CD8-positive, alpha-beta memory T cell (primary cell): ENCODE data around the gene ESR1. TPM values are rescaled to one million over a fixed set of nuclear protein-coding genes. Genes with fewer than 3 reads are reported as not detected.
A peak's percentile ranks its signal among the peaks of the same experiment; 100 is the strongest.

ENCODE experiments used
- CTCF ChIA-PET: fragments of 350-600 bp; sonication (Branson Sonifier 250); formaldehyde crosslinking; loops from one replicate; lab custom pipeline; 2021; ENCODE audit warnings: antibody characterized with exemption; lab: Charles Lee
- POLR2A ChIA-PET: fragments of 350-600 bp; sonication (Branson Sonifier 250); formaldehyde crosslinking; loops from one replicate; lab custom pipeline; 2021; ENCODE audit warnings: antibody characterized with exemption; lab: Charles Lee
- DNase-seq, 5 donors: peaks; one replicate each; pipeline versions ENCODE4 v3.0.0 to v3.0.0-alpha.2; 2020 to 2022; ENCODE audit warnings: mixed read lengths in 1 of 5
- H3K27ac ChIP-seq: one replicate; pipeline ENCODE4 v1.7.0; 2013; ENCODE audit warnings: low read depth, mild to moderate bottlenecking, low read length, moderate library complexity
- H3K27me3 ChIP-seq: 2 replicates; pipeline ENCODE4 v1.7.0; 2013; ENCODE audit warnings: low read length, mild to moderate bottlenecking; ENCODE audit not compliant: insufficient read depth, poor library complexity, severe bottlenecking
- H3K36me3 ChIP-seq: 2 replicates; pipeline ENCODE4 v1.7.0; 2013; ENCODE audit warnings: mild to moderate bottlenecking, low read length, moderate library complexity; ENCODE audit not compliant: insufficient read depth
- H3K4me1 ChIP-seq: 2 replicates; pipeline ENCODE4 v1.7.0; 2013; ENCODE audit warnings: mild to moderate bottlenecking, low read length, moderate library complexity; ENCODE audit not compliant: insufficient read depth
- H3K4me3 ChIP-seq: 2 replicates; pipeline ENCODE4 v1.7.0; 2013; ENCODE audit warnings: mild to moderate bottlenecking, low read length
- H3K9me3 ChIP-seq: 2 replicates; pipeline ENCODE4 v1.7.0; 2013; ENCODE audit warnings: mild to moderate bottlenecking, low read length
- H3K27ac Mint-ChIP-seq, 8 donors: one replicate each; pipeline ENCODE4 v1.8.0; 2020 to 2021; ENCODE audit warnings: mixed read lengths in 8 of 8, mild to moderate bottlenecking in 6 of 8, inconsistent platforms in 3 of 8, moderate library complexity in 3 of 8
- H3K27me3 Mint-ChIP-seq, 2 donors: one replicate each; pipeline ENCODE4 v1.8.0; 2020 to 2021; ENCODE audit warnings: mixed read lengths in 2 of 2, mild to moderate bottlenecking in 1 of 2, moderate library complexity in 1 of 2
- H3K36me3 Mint-ChIP-seq, 3 donors: one replicate each; pipeline ENCODE4 v1.8.0; 2020 to 2021; ENCODE audit warnings: mixed read lengths in 3 of 3, inconsistent platforms in 1 of 3, mild to moderate bottlenecking in 1 of 3
- H3K4me1 Mint-ChIP-seq, 3 donors: one replicate each; pipeline ENCODE4 v1.8.0; 2020 to 2021; ENCODE audit warnings: mixed read lengths in 3 of 3, inconsistent platforms in 1 of 3, mild to moderate bottlenecking in 1 of 3
- H3K4me3 Mint-ChIP-seq, 7 donors: one replicate each; pipeline ENCODE4 v1.8.0; 2020 to 2021; ENCODE audit warnings: mixed read lengths in 7 of 7, mild to moderate bottlenecking in 6 of 7, moderate library complexity in 4 of 7, inconsistent platforms in 2 of 7
- H3K9me3 Mint-ChIP-seq, 5 donors: one replicate each; pipeline ENCODE4 v1.8.0; 2020 to 2022; ENCODE audit warnings: mixed read lengths in 5 of 5, mild to moderate bottlenecking in 3 of 5, moderate library complexity in 2 of 5, inconsistent platforms in 1 of 5
- polyA plus RNA-seq: library from polyadenylated mRNA; unstranded; fragments of 300-500 nt; fragmentation: Illumina TruSeq; gene quantifications from one replicate; pipeline ENCODE4 v1.2.3, GENCODE V29; 2021
- total RNA-seq, 2 experiments: library from RNA; stranded (reverse); gene quantifications; one replicate each; pipeline ENCODE4 v1.2.3, GENCODE V29; 2021

ESR1 gene
- total RNA-seq (under 1 TPM in 1 of 2 experiments, not detected in 1; 0.15 TPM), polyA plus RNA-seq (1.2 TPM)

GRCh38 chr6:151807513-151808370 lies at the start of gene ESR1:
Gene ESR1, plus strand, starts transcription at chr6:151807682. Its CDS starts 231 bp downstream, at chr6:151807913.
- no peaks in the 10 kb centered on the region for H3K36me3 ChIP-seq
- H3K27ac Mint-ChIP-seq = no peak within 1 kb of the TSS
- no peaks in the 10 kb centered on the region for H3K36me3 Mint-ChIP-seq
- POLR2A ChIA-PET = no interaction called here
- no peak within 1 kb of the TSS for H3K4me3 ChIP-seq
- H3K4me1 ChIP-seq = no peaks in the 10 kb centered on the region
- DNase-seq = no peak
- CTCF ChIA-PET = no interaction called here
- no peak within 1 kb of the TSS for H3K27ac ChIP-seq
- peaks cover 31 to 56% of the 10 kb centered on the region in 2 donors for H3K27me3 Mint-ChIP-seq
- H3K9me3 Mint-ChIP-seq = peaks cover 0 to 2% (median 0%) of the 10 kb centered on the region in 5 donors
- peaks cover 10 to 22% (median 12%) of the 10 kb centered on the region in 3 donors for H3K4me1 Mint-ChIP-seq
- H3K9me3 ChIP-seq = no peaks in the 10 kb centered on the region
- peak within 1 kb of the TSS; percentile 26 to 80 (median 63) for H3K4me3 Mint-ChIP-seq
- peaks cover 18% of the 10 kb centered on the region for H3K27me3 ChIP-seq

GRCh38 chr6:151760486-151760885 lies 47.0 kb upstream of the ESR1 start:
- H3K36me3 Mint-ChIP-seq = no peaks in the 10 kb centered on the region
- Histone ChIP-seq H3K4me1 (peaks cover 12% of the 10 kb centered on the region), H3K27ac (no peak overlapping the region), H3K36me3 (no peaks in the 10 kb centered on the region), H3K27me3 (no peaks in the 10 kb centered on the region), H3K4me3 (no peak overlapping the region), H3K9me3 (no peaks in the 10 kb centered on the region)
- no peak for DNase-seq
- H3K4me1 Mint-ChIP-seq = peaks cover 18 to 22% (median 19%) of the 10 kb centered on the region in 3 donors
- H3K27ac Mint-ChIP-seq = no peak overlapping the region
- CTCF ChIA-PET = no interaction called here
- POLR2A ChIA-PET = no interaction called here
- H3K4me3 Mint-ChIP-seq = no peak overlapping the region
- no peaks in the 10 kb centered on the region for H3K9me3 Mint-ChIP-seq
- peaks cover 7 to 10% of the 10 kb centered on the region in 2 donors for H3K27me3 Mint-ChIP-seq

- Histone ChIP-seq H3K27me3 (no peaks in the 10 kb centered on the region), H3K4me3 (no peak overlapping the region), H3K36me3 (no peaks in the 10 kb centered on the region), H3K9me3 (no peaks in the 10 kb centered on the region), H3K27ac (no peak overlapping the region), H3K4me1 (peaks cover 12% of the 10 kb centered on the region)
- DNase-seq = no peak
- Mint-ChIP-seq H3K9me3 (no peaks in the 10 kb centered on the region), H3K4me3 (no peak overlapping the region), H3K4me1 (peaks cover 18 to 21% (median 18%) of the 10 kb centered on the region in 3 donors), H3K36me3 (no peaks in the 10 kb centered on the region), H3K27me3 (peaks cover 5 to 13% of the 10 kb centered on the region in 2 donors), H3K27ac (no peak overlapping the region)
- POLR2A ChIA-PET = no interaction called here
- CTCF ChIA-PET = no interaction called here
Measured at GRCh38 chr6:151761851-151762250, 45.6 kb upstream of the ESR1 start.

- ChIA-PET CTCF (no interaction called here), POLR2A (no interaction called here)
- no peaks in the 10 kb centered on the region for H3K36me3 ChIP-seq
- H3K4me3 Mint-ChIP-seq = no peak overlapping the region
- H3K9me3 Mint-ChIP-seq = no peaks in the 10 kb centered on the region
- H3K9me3 ChIP-seq = no peaks in the 10 kb centered on the region
- no peaks in the 10 kb centered on the region for H3K36me3 Mint-ChIP-seq
- no peak overlapping the region for H3K27ac ChIP-seq
- no peak for DNase-seq
- no peaks in the 10 kb centered on the region for H3K27me3 ChIP-seq
- H3K4me1 Mint-ChIP-seq = peaks cover 9 to 11% (median 9%) of the 10 kb centered on the region in 3 donors
- H3K4me1 ChIP-seq = peaks cover 5% of the 10 kb centered on the region
- H3K27me3 Mint-ChIP-seq = peaks cover 5 to 13% of the 10 kb centered on the region in 2 donors
- H3K27ac Mint-ChIP-seq = no peak overlapping the region
- no peak overlapping the region for H3K4me3 ChIP-seq
Measured at GRCh38 chr6:151762817-151763216, 44.7 kb upstream of the ESR1 start.

GRCh38 chr6:151763303-151763702 lies 44.2 kb upstream of the ESR1 start:
- CTCF ChIA-PET = no interaction called here
- Mint-ChIP-seq H3K4me3 (no peak overlapping the region), H3K27ac (peak overlapping the region in 1 of 8 donors; percentile 71)

GRCh38 chr6:151763938-151764680 lies 43.4 kb upstream of the ESR1 start:
- Mint-ChIP-seq H3K9me3 (no peaks in the 10 kb centered on the region), H3K36me3 (no peaks in the 10 kb centered on the region), H3K27ac (peak overlapping the region in 1 of 8 donors; percentile 19), H3K4me3 (peak overlapping the region in 3 of 7 donors; percentile 1 to 48 (median 10)), H3K27me3 (peaks cover 5 to 13% of the 10 kb centered on the region in 2 donors), H3K4me1 (peaks cover 4 to 6% (median 4%) of the 10 kb centered on the region in 3 donors)
- Histone ChIP-seq H3K4me3 (no peak overlapping the region), H3K27me3 (no peaks in the 10 kb centered on the region), H3K4me1 (no peaks in the 10 kb centered on the region), H3K36me3 (no peaks in the 10 kb centered on the region), H3K9me3 (no peaks in the 10 kb centered on the region), H3K27ac (no peak overlapping the region)
- POLR2A ChIA-PET = no interaction called here
- CTCF ChIA-PET = interaction anchor here (1.3 kb wide), 1 partner anchor 35 kb away, joined by 3 read pairs; no protein-coding TSS in a partner anchor
- DNase-seq = peak in 2 of 5 donors; percentile 1 to 43

More at GRCh38 chr6:151763303-151763702, 44.2 kb upstream of the ESR1 start:
- Histone ChIP-seq H3K36me3 (no peaks in the 10 kb centered on the region), H3K27ac (no peak overlapping the region), H3K9me3 (no peaks in the 10 kb centered on the region), H3K27me3 (no peaks in the 10 kb centered on the region), H3K4me1 (peaks cover under 1% of the 10 kb centered on the region), H3K4me3 (no peak overlapping the region)
- Mint-ChIP-seq H3K9me3 (no peaks in the 10 kb centered on the region), H3K4me1 (peaks cover 4 to 6% (median 4%) of the 10 kb centered on the region in 3 donors), H3K36me3 (no peaks in the 10 kb centered on the region), H3K27me3 (peaks cover 5 to 13% of the 10 kb centered on the region in 2 donors)
- DNase-seq = no peak
- POLR2A ChIA-PET = no interaction called here

GRCh38 chr6:151765444-151765886 lies 42.0 kb upstream of the ESR1 start:
- ChIA-PET POLR2A (no interaction called here), CTCF (interaction anchor here (0.6 to 1.3 kb wide), 4 partner anchors 24 to 505 kb away, joined by 3 to 4 read pairs (median 3); no protein-coding TSS in a partner anchor)
- Histone ChIP-seq H3K36me3 (no peaks in the 10 kb centered on the region), H3K27me3 (no peaks in the 10 kb centered on the region), H3K4me1 (no peaks in the 10 kb centered on the region), H3K4me3 (no peak overlapping the region), H3K9me3 (no peaks in the 10 kb centered on the region), H3K27ac (no peak overlapping the region)
- peak in 4 of 5 donors; percentile 6 to 47 (median 22) for DNase-seq
- H3K27me3 Mint-ChIP-seq = peaks cover 4 to 18% of the 10 kb centered on the region in 2 donors
- H3K4me1 Mint-ChIP-seq = peaks cover 4 to 6% (median 4%) of the 10 kb centered on the region in 3 donors
- H3K36me3 Mint-ChIP-seq = no peaks in the 10 kb centered on the region
- no peak overlapping the region for H3K4me3 Mint-ChIP-seq
- H3K9me3 Mint-ChIP-seq = no peaks in the 10 kb centered on the region
- no peak overlapping the region for H3K27ac Mint-ChIP-seq
